SKM-1 treated with dmso at 0.1 percent for 144 hours (cell line): ENCODE results near the gene RPS6KL1.
A peak's percentile ranks its signal among the peaks of the same experiment; 100 is the strongest.

Source experiments
- DNase-seq: peaks from one replicate; lab custom pipeline; 2025; ENCODE audit not compliant: unreplicated experiment; lab: John Stamatoyannopoulos, UW

RPS6KL1 gene

GRCh38 chr14:74952180-74952665 is 29.2 kb upstream of the RPS6KL1 start:
- DNase-seq, result no peak

GRCh38 chr14:74951443-74952179 is 28.6 kb upstream of the RPS6KL1 start:
- no peak for DNase-seq

GRCh38 chr14:74950795-74951442 is 27.9 kb upstream of the RPS6KL1 start:
- DNase-seq, result no peak

GRCh38 chr14:74949859-74950573 is 27.0 kb upstream of the RPS6KL1 start:
- no peak for DNase-seq

GRCh38 chr14:74949191-74949601 is 26.1 kb upstream of the RPS6KL1 start:
- no peak for DNase-seq

- DNase-seq, result no peak
Measured at GRCh38 chr14:74948228-74949175, 25.4 kb upstream of the RPS6KL1 start.

GRCh38 chr14:74947353-74948227 is 24.5 kb upstream of the RPS6KL1 start:
- DNase-seq, result no peak

GRCh38 chr14:74946659-74947281 is 23.7 kb upstream of the RPS6KL1 start:
- DNase-seq, result no peak

GRCh38 chr14:74945852-74946658 is 23.0 kb upstream of the RPS6KL1 start:
- peak; percentile 21 for DNase-seq

GRCh38 chr14:74945261-74945851 is 22.3 kb upstream of the RPS6KL1 start:
- peak; percentile 20 for DNase-seq

GRCh38 chr14:74942608-74943007 is 19.5 kb upstream of the RPS6KL1 start:
- DNase-seq, result no peak

GRCh38 chr14:74942181-74942580 is 19.1 kb upstream of the RPS6KL1 start:
- no peak for DNase-seq

GRCh38 chr14:74941676-74942097 is 18.6 kb upstream of the RPS6KL1 start:
- DNase-seq, result no peak

- no peak for DNase-seq
Measured at GRCh38 chr14:74940956-74941565, 18.0 kb upstream of the RPS6KL1 start.

GRCh38 chr14:74938531-74939495 is 15.8 kb upstream of the RPS6KL1 start:
- DNase-seq, result no peak

- no peak for DNase-seq
Measured at GRCh38 chr14:74937171-74937570, 14.1 kb upstream of the RPS6KL1 start.
